HCT116 (cell line): Measurements from ENCODE around the gene GYPC. TPM values are rescaled to one million over a fixed set of nuclear protein-coding genes. Genes with fewer than 3 reads are reported as not detected.
"Not testable (repeated sequence)": the region's sequence is repeated elsewhere in the genome, so short reads cannot be mapped to it uniquely, and the experiment has no call there.

Experiments
- ATAC-seq: fragments of 200-7000 bp; cut with Tn5 transposase; 2 replicates; pipeline ENCODE4 v1.9.1; 2020; ENCODE audit warnings: mild to moderate bottlenecking, moderate library complexity
- BruUV-seq: library from RNA; stranded (reverse); fragments of 400-500 nt; replicated peaks from 2 replicates; lab custom pipeline; 2021; lab: Mats Ljungman, UMichigan
- CTCF ChIA-PET: fragments of 300-600 bp; sonication (Branson Sonifier 250); formaldehyde crosslinking; loops from one replicate; lab custom pipeline; 2021; ENCODE audit warnings: antibody characterized with exemption; lab: Charles Lee
- POLR2A ChIA-PET: fragments of 300-600, 350-600 bp; sonication (Branson Sonifier 250); formaldehyde crosslinking; loops from one replicate; lab custom pipeline; 2021; ENCODE audit warnings: antibody characterized with exemption; lab: Charles Lee
- RAD21 ChIA-PET, 2 experiments: fragments of 300-600 bp; sonication (Branson Sonifier 250); formaldehyde crosslinking; loops; one replicate each; lab custom pipeline; 2023; ENCODE audit warnings: low total read pairs in 2 of 2; ENCODE audit not compliant: uncharacterized antibody in 2 of 2, unreplicated experiment in 2 of 2, low non-redundant PET in 1 of 2; lab: Charles Lee
- DNase-seq: peaks from one replicate; pipeline ENCODE4 v3.0.0-alpha.2; 2010; ENCODE audit warnings: low read depth, low spot score
- H2AFZ ChIP-seq: fragments of 200-600 bp; shearing (Covaris generic), sonication (generic); 2 replicates; pipeline ENCODE4 v1.6.1; 2017; ENCODE audit warnings: low read depth, mixed run types, mixed read lengths, antibody characterized with exemption, low read length; ENCODE audit not compliant: poor library complexity, severe bottlenecking
- H3K27ac ChIP-seq: 2 replicates; pipeline ENCODE4 v1.5.1; 2012; ENCODE audit warnings: low read depth, low read length
- H3K27me3 ChIP-seq: fragments of 200-600 bp; sonication (generic); 2 replicates; pipeline ENCODE4 v1.6.1; 2016; ENCODE audit warnings: mixed run types, low read length, mixed read lengths; ENCODE audit not compliant: insufficient read depth
- H3K36me3 ChIP-seq, 2 experiments: fragments of 200-500 bp in 1 of 2; fragments of 200-600 bp in 1 of 2; sonication (Bioruptor generic) in 1 of 2; sonication (generic) in 1 of 2; 2 replicates each; pipeline versions ENCODE4 v1.5.1 to v1.6.1; 2014 to 2016; ENCODE audit warnings: low read length in 2 of 2, inconsistent platforms in 1 of 2, mixed read lengths in 1 of 2, mixed run types in 1 of 2; ENCODE audit not compliant: insufficient read depth in 2 of 2, control insufficient read depth in 1 of 2
- H3K4me1 ChIP-seq, 2 experiments: fragments of 200-600 bp in 1 of 2; sonication (generic) in 1 of 2; 2 replicates each; pipeline versions ENCODE4 v1.5.1 to v1.6.1; 2012 to 2017; ENCODE audit warnings: low read length in 2 of 2, inconsistent platforms in 1 of 2, mild to moderate bottlenecking in 1 of 2, mixed read lengths in 1 of 2, mixed run types in 1 of 2, moderate library complexity in 1 of 2; ENCODE audit not compliant: insufficient read depth in 2 of 2, control insufficient read depth in 1 of 2
- H3K4me2 ChIP-seq: fragments of 200-600 bp; sonication (generic); 2 replicates; pipeline ENCODE4 v1.6.1; 2017; ENCODE audit warnings: mixed run types, low read length, mixed read lengths
- H3K4me3 ChIP-seq, 2 experiments: fragments of 200-600 bp in 1 of 2; sonication (generic) in 1 of 2; replicated peaks in 1 of 2; 2 replicates each; pipeline ENCODE4 v1.5.1; 2011 to 2016; ENCODE audit warnings: low read length in 2 of 2, control low read depth in 1 of 2, low read depth in 1 of 2, mild to moderate bottlenecking in 1 of 2, mixed read lengths in 1 of 2, mixed run types in 1 of 2
- H3K79me2 ChIP-seq: fragments of 200-600 bp; sonication (generic); 2 replicates; pipeline ENCODE4 v1.6.1; 2017; ENCODE audit warnings: mild to moderate bottlenecking, mixed run types, low read length, moderate library complexity, mixed read lengths; ENCODE audit not compliant: insufficient read depth
- H3K9ac ChIP-seq: fragments of 200-600 bp; sonication (generic); 2 replicates; pipeline ENCODE4 v1.6.1; 2016; ENCODE audit warnings: low read length, mixed read lengths
- H3K9me2 ChIP-seq: fragments of 200-600 bp; sonication (generic), shearing (Covaris generic); 2 replicates; pipeline ENCODE4 v1.6.1; 2017; ENCODE audit warnings: mixed run types, mild to moderate bottlenecking, moderate library complexity; ENCODE audit not compliant: insufficient read depth
- H3K9me3 ChIP-seq, 2 experiments: fragments of 200-500 bp in 1 of 2; fragments of 200-600 bp in 1 of 2; sonication (Bioruptor generic) in 1 of 2; sonication (generic) in 1 of 2; 2 replicates each; pipeline ENCODE4 v1.6.1; 2014 to 2017; ENCODE audit warnings: low read length in 2 of 2, mixed read lengths in 2 of 2, inconsistent platforms in 1 of 2, low read depth in 1 of 2, mild to moderate bottlenecking in 1 of 2, mixed run types in 1 of 2, moderate library complexity in 1 of 2; ENCODE audit not compliant: control insufficient read depth in 1 of 2, insufficient read depth in 1 of 2
- H4K20me1 ChIP-seq: fragments of 200-600 bp; sonication (generic), shearing (Covaris generic); 2 replicates; pipeline ENCODE4 v1.6.1; 2017; ENCODE audit warnings: mixed run types, mild to moderate bottlenecking, moderate library complexity; ENCODE audit not compliant: insufficient read depth
- ELF1 ChIP-seq: IDR thresholded peaks from 2 replicates; pipeline ENCODE4 v1.6.1; 2012; ENCODE audit warnings: low read depth, borderline replicate concordance
- RAD21 ChIP-seq: IDR thresholded peaks from 2 replicates; pipeline ENCODE4 v1.6.1; 2012; ENCODE audit warnings: low read depth, mild to moderate bottlenecking
- ZFX ChIP-seq: fragments of 450-650 bp; IDR thresholded peaks from 2 replicates; pipeline ENCODE4 v1.6.1; 2017
- intact Hi-C: fragments of 100-400 bp; cut with micrococcal nuclease; formaldehyde crosslinking; loops from 2 replicates; pipeline ENCODE4 v1.10.0; 2022
- total RNA-seq: library from RNA; stranded (reverse); gene quantifications from one replicate; pipeline ENCODE4 v1.2.1, GENCODE V29; 2021; ENCODE audit not compliant: unreplicated experiment
- TF ChIP-seq, protein P1 (sequence below): IDR thresholded peaks from 2 replicates; pipeline ENCODE4 v1.6.1; 2012; ENCODE audit warnings: low read depth

The GYPC gene
- total RNA-seq, 1 experiment from 2014 or later = 0.66 TPM

DNA sequence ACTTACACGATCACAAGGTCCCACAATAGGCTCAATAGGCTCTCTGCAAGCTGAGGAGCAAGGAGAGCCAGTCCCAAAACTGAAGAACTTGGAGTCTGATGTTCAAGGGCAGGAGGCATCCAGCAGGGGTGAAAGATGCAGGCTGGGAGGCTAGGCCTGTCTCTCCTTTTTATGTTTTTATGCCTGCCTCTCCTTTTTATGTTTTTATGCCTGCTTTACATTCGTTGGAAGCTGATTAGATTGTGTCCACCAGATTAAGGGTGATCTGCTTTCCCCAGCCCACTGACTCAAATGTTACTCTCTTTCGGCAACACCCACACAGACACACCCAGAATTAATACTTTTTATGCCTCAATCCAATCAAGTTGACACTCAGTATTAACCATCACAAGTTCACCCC, 9.9 kb upstream of the GYPC start:
- Histone ChIP-seq H3K27ac (no peak overlapping the region), H3K36me3 (no peaks in the 10 kb centered on the region), H4K20me1 (no peaks in the 10 kb centered on the region), H3K4me3 (no peak overlapping the region), H3K9ac (no peak overlapping the region), H3K9me3 (no peaks in the 10 kb centered on the region), H3K4me1 (no peaks in the 10 kb centered on the region), H3K4me2 (no peak overlapping the region), H3K27me3 (peaks cover 18% of the 10 kb centered on the region), H3K9me2 (no peaks in the 10 kb centered on the region), H2AFZ (no peak overlapping the region), H3K79me2 (no peaks in the 10 kb centered on the region)
- ChIA-PET CTCF (no interaction called here), RAD21 (no interaction called here), POLR2A (no interaction called here)
- intact Hi-C loops = no loop called here
- ATAC-seq (no peak), DNase-seq (no peak)
- TF ChIP-seq ZFX = no peak
- TF ChIP-seq, protein P1, sequence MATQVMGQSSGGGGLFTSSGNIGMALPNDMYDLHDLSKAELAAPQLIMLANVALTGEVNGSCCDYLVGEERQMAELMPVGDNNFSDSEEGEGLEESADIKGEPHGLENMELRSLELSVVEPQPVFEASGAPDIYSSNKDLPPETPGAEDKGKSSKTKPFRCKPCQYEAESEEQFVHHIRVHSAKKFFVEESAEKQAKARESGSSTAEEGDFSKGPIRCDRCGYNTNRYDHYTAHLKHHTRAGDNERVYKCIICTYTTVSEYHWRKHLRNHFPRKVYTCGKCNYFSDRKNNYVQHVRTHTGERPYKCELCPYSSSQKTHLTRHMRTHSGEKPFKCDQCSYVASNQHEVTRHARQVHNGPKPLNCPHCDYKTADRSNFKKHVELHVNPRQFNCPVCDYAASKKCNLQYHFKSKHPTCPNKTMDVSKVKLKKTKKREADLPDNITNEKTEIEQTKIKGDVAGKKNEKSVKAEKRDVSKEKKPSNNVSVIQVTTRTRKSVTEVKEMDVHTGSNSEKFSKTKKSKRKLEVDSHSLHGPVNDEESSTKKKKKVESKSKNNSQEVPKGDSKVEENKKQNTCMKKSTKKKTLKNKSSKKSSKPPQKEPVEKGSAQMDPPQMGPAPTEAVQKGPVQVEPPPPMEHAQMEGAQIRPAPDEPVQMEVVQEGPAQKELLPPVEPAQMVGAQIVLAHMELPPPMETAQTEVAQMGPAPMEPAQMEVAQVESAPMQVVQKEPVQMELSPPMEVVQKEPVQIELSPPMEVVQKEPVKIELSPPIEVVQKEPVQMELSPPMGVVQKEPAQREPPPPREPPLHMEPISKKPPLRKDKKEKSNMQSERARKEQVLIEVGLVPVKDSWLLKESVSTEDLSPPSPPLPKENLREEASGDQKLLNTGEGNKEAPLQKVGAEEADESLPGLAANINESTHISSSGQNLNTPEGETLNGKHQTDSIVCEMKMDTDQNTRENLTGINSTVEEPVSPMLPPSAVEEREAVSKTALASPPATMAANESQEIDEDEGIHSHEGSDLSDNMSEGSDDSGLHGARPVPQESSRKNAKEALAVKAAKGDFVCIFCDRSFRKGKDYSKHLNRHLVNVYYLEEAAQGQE = no peak
- TF ChIP-seq RAD21 = no peak
- TF ChIP-seq ELF1 = no peak
- no TSS peak for BruUV-seq

GRCh38 chr2:126647714-126648344, 8.1 kb upstream of the GYPC start:
- BruUV-seq, intact Hi-C loops, ATAC-seq: not testable (repeated sequence)

GRCh38 chr2:126648345-126648786, 7.6 kb upstream of the GYPC start:
- H3K4me2 ChIP-seq, CTCF ChIA-PET, H3K9ac ChIP-seq, POLR2A ChIA-PET, H3K4me1 ChIP-seq, H3K79me2 ChIP-seq, DNase-seq, H3K9me2 ChIP-seq, RAD21 ChIA-PET, H3K36me3 ChIP-seq, H4K20me1 ChIP-seq, intact Hi-C loops, H3K27ac ChIP-seq, H2AFZ ChIP-seq, ATAC-seq, H3K9me3 ChIP-seq, BruUV-seq, H3K4me3 ChIP-seq: not testable (repeated sequence)
- H3K27me3 ChIP-seq = peaks cover 11% of the 10 kb centered on the region; the same call in 1 of the 2 replicates

More at GRCh38 chr2:126647714-126648344, 8.1 kb upstream of the GYPC start:
- POLR2A ChIA-PET, H3K9ac ChIP-seq, H3K27ac ChIP-seq, H3K4me2 ChIP-seq, H3K9me3 ChIP-seq, H3K36me3 ChIP-seq, H2AFZ ChIP-seq, RAD21 ChIA-PET, H4K20me1 ChIP-seq, H3K79me2 ChIP-seq, H3K4me3 ChIP-seq, CTCF ChIA-PET, H3K9me2 ChIP-seq, H3K4me1 ChIP-seq, DNase-seq: not testable (repeated sequence)
- peaks cover 15% of the 10 kb centered on the region for H3K27me3 ChIP-seq
